Keratinocyte (primary cell): Measurements from ENCODE around the gene ACTRT3. TPM values are rescaled to one million over a fixed set of nuclear protein-coding genes. Genes with fewer than 3 reads are reported as not detected.

Experiments
- DNase-seq: peaks from one replicate; pipeline ENCODE4 v3.0.0-alpha.2; 2011; ENCODE audit warnings: low read depth, missing footprints, low spot score
- FAIRE-seq: peaks from 2 replicates; lab custom pipeline; 2011; peaks lifted over from hg19 to GRCh38; lab: Jason Lieb, UNC
- H2AFZ ChIP-seq: 2 replicates; pipeline ENCODE4 v1.6.0; 2012; ENCODE audit warnings: low read length, control low read depth, inconsistent platforms; ENCODE audit not compliant: control insufficient read depth
- H3K27ac ChIP-seq: 2 replicates; pipeline ENCODE4 v1.5.1; 2011; ENCODE audit warnings: low read length; ENCODE audit not compliant: control insufficient read depth, insufficient read depth
- H3K27me3 ChIP-seq: 3 replicates; pipeline ENCODE4 v1.6.0; 2011; ENCODE audit warnings: low read length; ENCODE audit not compliant: control insufficient read depth, insufficient read depth; ENCODE audit errors: extremely low read depth
- H3K36me3 ChIP-seq, 2 experiments: 2 replicates in 1 of 2; 3 replicates in 1 of 2; pipeline ENCODE4 v1.5.1; 2011; ENCODE audit warnings: low read length in 2 of 2, mild to moderate bottlenecking in 1 of 2; ENCODE audit not compliant: control insufficient read depth in 2 of 2, insufficient read depth in 2 of 2; ENCODE audit errors: extremely low read depth in 1 of 2
- H3K4me1 ChIP-seq: 3 replicates; pipeline ENCODE4 v1.5.1; 2011; ENCODE audit warnings: low read length; ENCODE audit not compliant: control insufficient read depth, insufficient read depth; ENCODE audit errors: extremely low read depth
- H3K4me2 ChIP-seq: 3 replicates; pipeline ENCODE4 v1.6.0; 2011; ENCODE audit warnings: low read depth, low read length; ENCODE audit not compliant: control insufficient read depth, insufficient read depth; ENCODE audit errors: extremely low read depth
- H3K4me3 ChIP-seq, 3 experiments: fragments of 200-600 bp in 1 of 3; sonication (generic) in 1 of 3; 2 replicates in 2 of 3; 3 replicates in 1 of 3; pipeline ENCODE4 v1.5.1; 2011 to 2016; ENCODE audit warnings: low read length in 3 of 3, mild to moderate bottlenecking in 3 of 3, control low read depth in 2 of 3, inconsistent platforms in 1 of 3, low read depth in 1 of 3, mixed read lengths in 1 of 3, mixed run types in 1 of 3, moderate library complexity in 1 of 3; ENCODE audit not compliant: control insufficient read depth in 2 of 3, insufficient read depth in 2 of 3; ENCODE audit errors: extremely low read depth in 1 of 3
- H3K79me2 ChIP-seq: 2 replicates; pipeline ENCODE4 v1.6.0; 2012; ENCODE audit warnings: low read length; ENCODE audit not compliant: control insufficient read depth, insufficient read depth
- H3K9ac ChIP-seq: 3 replicates; pipeline ENCODE4 v1.6.0; 2011; ENCODE audit warnings: low read length; ENCODE audit not compliant: control insufficient read depth, insufficient read depth; ENCODE audit errors: extremely low read depth
- H3K9me1 ChIP-seq: 3 replicates; pipeline ENCODE4 v1.6.0; 2011; ENCODE audit warnings: low read length; ENCODE audit not compliant: control insufficient read depth, insufficient read depth; ENCODE audit errors: extremely low read depth
- H3K9me3 ChIP-seq: 2 replicates; pipeline ENCODE4 v1.5.1; 2012; ENCODE audit warnings: low read depth, low read length; ENCODE audit not compliant: control insufficient read depth
- H4K20me1 ChIP-seq: 3 replicates; pipeline ENCODE4 v1.6.0; 2011; ENCODE audit warnings: low read length; ENCODE audit not compliant: control insufficient read depth, insufficient read depth; ENCODE audit errors: extremely low read depth
- CTCF ChIP-seq, 3 experiments: IDR thresholded peaks in 1 of 3; conservative IDR thresholded peaks in 1 of 3; optimal IDR thresholded peaks in 1 of 3; 2 replicates in 2 of 3; 3 replicates in 1 of 3; pipeline versions ENCODE3 to v1.5.1; 2011; ENCODE audit warnings: low read length in 3 of 3, mild to moderate bottlenecking in 3 of 3, moderate library complexity in 2 of 3, control low read depth in 1 of 3, inconsistent platforms in 1 of 3; ENCODE audit not compliant: insufficient read depth in 2 of 3; ENCODE audit errors: extremely low read depth in 1 of 3
- EZH2 ChIP-seq: IDR thresholded peaks from one replicate; pipeline ENCODE4 v1.6.1; 2012; ENCODE audit warnings: inconsistent platforms, mild to moderate bottlenecking, low read length, moderate library complexity
- dilution Hi-C: fragments of 300-500 bp; cut with MboI; formaldehyde crosslinking; loops from one replicate; pipeline ENCODE4 v1.7.0; 2020; ENCODE audit warnings: low sequenced_read_pairs; ENCODE audit not compliant: extremely low pct_ligation_motif_present
- polyA plus RNA-seq, 5 experiments: library from polyadenylated mRNA; depleted of rRNA in 3 of 5; stranded (reverse) in 3 of 5; stranded (forward) in 1 of 5; unstranded in 1 of 5; fragments of >200 nt; gene quantifications; 1 replicate in 1 of 5; 2 replicates in 3 of 5; 3 replicates in 1 of 5; pipeline versions ENCODE4 v1.2.1 to v1.2.3, GENCODE V29; 2011 to 2012; ENCODE audit warnings: missing spikeins in 2 of 5, low read depth in 1 of 5, low replicate concordance in 1 of 5

The ACTRT3 gene
- polyA plus RNA-seq, 1 donor (not counting 4 experiments of a cell fraction or from before 2014, with no cell fraction given): 2.9 TPM

- peak overlapping the region; percentile 76 for H3K4me2 ChIP-seq
- H3K27ac ChIP-seq: peak overlapping the region; percentile 96
- peak overlapping the region in 2 of 3 experiments; percentile 1 to 14 for H3K4me3 ChIP-seq
These were observed 13.9 kb downstream of the ACTRT3 start for GRCh38 chr3:169755488-169755887.

GRCh38 chr3:169754711-169755110 lies 14.7 kb downstream of the ACTRT3 start:
- H3K9me1 ChIP-seq: peaks cover 2% of the 10 kb centered on the region
- H3K27ac ChIP-seq: peak overlapping the region; percentile 96
- no peaks in the 10 kb centered on the region for H3K9me3 ChIP-seq
- H3K9ac ChIP-seq: peak overlapping the region; percentile 70
- H3K36me3 ChIP-seq: no peaks in the 10 kb centered on the region
- H2AFZ ChIP-seq: peak overlapping the region; percentile 60
- dilution Hi-C loops: no loop called here
- no peaks in the 10 kb centered on the region for H3K79me2 ChIP-seq
- H3K4me3 ChIP-seq: peak overlapping the region in 2 of 3 experiments; percentile 14 to 30
- peak; percentile 13 for FAIRE-seq
- H3K4me1 ChIP-seq: peaks cover 28% of the 10 kb centered on the region
- no peaks in the 10 kb centered on the region for H3K27me3 ChIP-seq
- no peak for TF ChIP-seq CTCF (optimal IDR thresholded peaks at IDR 0.05 in 1 of 3, IDR thresholded peaks at IDR 0.05 in 1 of 3, conservative IDR thresholded peaks at IDR 0.05 in 1 of 3; ENCODE audit: extremely low read depth in 1 of 3, insufficient read depth in 2 of 3, low read length in 3 of 3)
- TF ChIP-seq EZH2: no peak
- H4K20me1 ChIP-seq: no peaks in the 10 kb centered on the region
- peak overlapping the region; percentile 76 for H3K4me2 ChIP-seq
- DNase-seq: peak; percentile 55

More at GRCh38 chr3:169755488-169755887, 13.9 kb downstream of the ACTRT3 start:
- DNase-seq: peak; percentile 44
- FAIRE-seq: peak; percentile 36
- Histone ChIP-seq H4K20me1 (no peaks in the 10 kb centered on the region), H3K9ac (peak overlapping the region; percentile 70), H3K9me1 (peaks cover 2% of the 10 kb centered on the region), H3K79me2 (no peaks in the 10 kb centered on the region), H3K36me3 (no peaks in the 10 kb centered on the region), H3K9me3 (no peaks in the 10 kb centered on the region), H3K4me1 (peaks cover 30% of the 10 kb centered on the region), H2AFZ (no peak overlapping the region), H3K27me3 (no peaks in the 10 kb centered on the region)
- dilution Hi-C loops: no loop called here
- TF ChIP-seq CTCF (optimal IDR thresholded peaks at IDR 0.05 in 1 of 3, IDR thresholded peaks at IDR 0.05 in 1 of 3, conservative IDR thresholded peaks at IDR 0.05 in 1 of 3; ENCODE audit: extremely low read depth in 1 of 3, insufficient read depth in 2 of 3, low read length in 3 of 3) (no peak), EZH2 (no peak)
